A673 (cell line): ENCODE results near the gene OR13C9. TPM values are rescaled to one million over a fixed set of nuclear protein-coding genes. Genes with fewer than 3 reads are reported as not detected.
A peak's percentile ranks its signal among the peaks of the same experiment; 100 is the strongest.
"Not testable (repeated sequence)": the region's sequence is repeated elsewhere in the genome, so short reads cannot be mapped to it uniquely, and the experiment has no call there.

Source experiments
- BruUV-seq: library from RNA; stranded (reverse); fragments of 400-500 nt; replicated peaks from 2 replicates; lab custom pipeline; 2021; lab: Mats Ljungman, UMichigan
- CTCF ChIA-PET: fragments of 300-600 bp; sonication (Branson Sonifier 250); formaldehyde crosslinking; loops from one replicate; lab custom pipeline; 2022; ENCODE audit warnings: antibody characterized with exemption; lab: Charles Lee
- POLR2A ChIA-PET: fragments of 300-600 bp; sonication (Branson Sonifier 250); formaldehyde crosslinking; loops from one replicate; lab custom pipeline; 2022; ENCODE audit warnings: antibody characterized with exemption; ENCODE audit not compliant: low non-redundant PET; lab: Charles Lee
- DNase-seq: peaks from one replicate; pipeline ENCODE4 v3.0.0-alpha.2; 2015; ENCODE audit warnings: low spot score
- H3K27ac ChIP-seq: fragments of 200-600 bp; sonication (generic); 2 replicates; pipeline ENCODE4 v1.5.1; 2016; ENCODE audit warnings: mixed run types, low read depth, mild to moderate bottlenecking, mixed read lengths, antibody characterized with exemption, low read length; ENCODE audit not compliant: poor library complexity, severe bottlenecking
- H3K27me3 ChIP-seq: fragments of 200-600 bp; sonication (generic); replicated peaks from 2 replicates; pipeline ENCODE4 v1.6.1; 2017; ENCODE audit warnings: mixed run types, low read depth, mild to moderate bottlenecking, mixed read lengths, antibody characterized with exemption, low read length; ENCODE audit not compliant: insufficient read depth, poor library complexity
- H3K36me3 ChIP-seq: fragments of 200-600 bp; sonication (generic); 2 replicates; pipeline ENCODE4 v1.6.1; 2016; ENCODE audit warnings: mixed run types, mild to moderate bottlenecking, mixed read lengths, antibody characterized with exemption, low read length; ENCODE audit not compliant: insufficient read depth, poor library complexity, severe bottlenecking
- H3K4me1 ChIP-seq: fragments of 200-600 bp; sonication (generic); 2 replicates; pipeline ENCODE4 v1.6.1; 2017; ENCODE audit warnings: mixed run types, mild to moderate bottlenecking, mixed read lengths, antibody characterized with exemption, low read length; ENCODE audit not compliant: insufficient read depth, poor library complexity, severe bottlenecking
- H3K4me3 ChIP-seq: fragments of 200-600 bp; sonication (generic); 2 replicates; pipeline ENCODE4 v1.5.1; 2016; ENCODE audit warnings: low read depth, mixed run types, mild to moderate bottlenecking, mixed read lengths, low read length; ENCODE audit not compliant: poor library complexity, severe bottlenecking
- H3K9me3 ChIP-seq: fragments of 200-600 bp; sonication (generic); 2 replicates; pipeline ENCODE4 v1.6.1; 2016; ENCODE audit warnings: mixed run types, low read depth, mild to moderate bottlenecking, mixed read lengths, antibody characterized with exemption, low read length; ENCODE audit not compliant: poor library complexity, severe bottlenecking
- EZH2 ChIP-seq: fragments of 200-600 bp; sonication (generic); IDR thresholded peaks from 2 replicates; pipeline ENCODE4 v1.6.1; 2017; ENCODE audit warnings: borderline replicate concordance, low read depth, mild to moderate bottlenecking, mixed read lengths, antibody characterized with exemption, low read length; ENCODE audit not compliant: poor library complexity, severe bottlenecking
- intact Hi-C: fragments of 100-400 bp; cut with micrococcal nuclease; formaldehyde crosslinking; loops from one replicate; pipeline ENCODE4 v1.10.0; 2022; ENCODE audit not compliant: unreplicated experiment
- total RNA-seq: library from RNA; stranded (reverse); gene quantifications from 2 replicates; pipeline ENCODE4 v1.2.3, GENCODE V29; 2021
- TF ChIP-seq, protein P1 (sequence below): fragments of 300-800, 200-600 bp; sonication (generic); conservative IDR thresholded peaks from 2 replicates; pipeline ENCODE4 v1.5.1; 2017; ENCODE audit warnings: low read depth, mild to moderate bottlenecking, antibody characterized with exemption, low read length, moderate library complexity, mixed read lengths

The OR13C9 gene
- total RNA-seq, 1 experiment from 2014 or later: not detected

DNA sequence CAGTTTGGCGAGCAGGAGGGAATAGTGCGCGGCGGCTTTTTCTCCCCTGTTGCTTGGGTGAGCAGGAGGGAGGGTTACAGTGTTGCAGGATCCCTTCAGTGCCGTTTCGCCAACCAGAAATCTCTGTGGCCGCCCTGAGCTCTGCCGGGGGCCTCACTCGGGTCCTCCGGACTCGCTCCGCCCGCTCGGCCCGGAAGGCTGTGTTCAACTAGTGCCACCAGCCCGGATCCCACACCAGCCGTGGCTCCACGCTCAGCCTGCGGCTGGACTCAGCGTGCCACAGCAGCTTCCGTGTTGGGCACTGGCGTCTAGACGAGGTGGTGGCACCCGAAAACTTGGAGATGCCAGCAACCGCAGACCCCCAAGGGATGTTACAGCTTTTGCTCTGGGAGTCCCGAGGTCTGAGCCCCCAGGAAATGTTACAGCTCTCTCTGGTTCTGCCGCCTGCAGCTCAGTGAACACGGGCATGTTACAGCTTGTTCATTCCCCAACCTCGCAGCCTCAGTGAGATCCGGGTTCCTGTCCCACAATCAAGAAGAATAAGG is 16.0 kb upstream of the OR13C9 start:
- ChIA-PET POLR2A (no interaction called here), CTCF (no interaction called here)
- no TSS peak for BruUV-seq
- Histone ChIP-seq H3K27me3 (no peaks in the 10 kb centered on the region), H3K9me3 (peaks cover 7% of the 10 kb centered on the region), H3K36me3 (no peaks in the 10 kb centered on the region), H3K27ac (no peak overlapping the region), H3K4me3 (no peak overlapping the region), H3K4me1 (no peaks in the 10 kb centered on the region)
- no peak for DNase-seq
- TF ChIP-seq, protein P1, sequence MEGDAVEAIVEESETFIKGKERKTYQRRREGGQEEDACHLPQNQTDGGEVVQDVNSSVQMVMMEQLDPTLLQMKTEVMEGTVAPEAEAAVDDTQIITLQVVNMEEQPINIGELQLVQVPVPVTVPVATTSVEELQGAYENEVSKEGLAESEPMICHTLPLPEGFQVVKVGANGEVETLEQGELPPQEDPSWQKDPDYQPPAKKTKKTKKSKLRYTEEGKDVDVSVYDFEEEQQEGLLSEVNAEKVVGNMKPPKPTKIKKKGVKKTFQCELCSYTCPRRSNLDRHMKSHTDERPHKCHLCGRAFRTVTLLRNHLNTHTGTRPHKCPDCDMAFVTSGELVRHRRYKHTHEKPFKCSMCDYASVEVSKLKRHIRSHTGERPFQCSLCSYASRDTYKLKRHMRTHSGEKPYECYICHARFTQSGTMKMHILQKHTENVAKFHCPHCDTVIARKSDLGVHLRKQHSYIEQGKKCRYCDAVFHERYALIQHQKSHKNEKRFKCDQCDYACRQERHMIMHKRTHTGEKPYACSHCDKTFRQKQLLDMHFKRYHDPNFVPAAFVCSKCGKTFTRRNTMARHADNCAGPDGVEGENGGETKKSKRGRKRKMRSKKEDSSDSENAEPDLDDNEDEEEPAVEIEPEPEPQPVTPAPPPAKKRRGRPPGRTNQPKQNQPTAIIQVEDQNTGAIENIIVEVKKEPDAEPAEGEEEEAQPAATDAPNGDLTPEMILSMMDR: no peak
- TF ChIP-seq EZH2: no peak
- intact Hi-C loops: no loop called here

DNA sequence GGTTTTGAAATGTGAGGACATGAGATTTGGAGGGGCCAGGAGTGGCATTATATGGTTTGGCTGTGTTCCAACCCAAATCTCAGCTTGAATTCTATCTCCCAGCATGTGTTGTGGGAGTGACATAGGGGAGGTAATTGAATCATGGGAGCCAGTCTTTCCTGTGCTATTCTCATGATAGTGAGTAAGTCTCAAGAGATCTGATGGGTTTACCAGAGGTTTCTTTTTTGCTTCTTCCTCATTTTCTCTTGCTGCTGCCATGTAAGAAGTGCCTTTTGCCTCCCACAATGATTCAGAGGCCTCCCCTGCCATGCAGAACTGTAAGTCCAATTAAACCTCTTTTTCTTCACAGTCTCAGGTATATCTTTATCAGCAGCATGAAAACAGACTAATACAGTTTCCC is 8.0 kb upstream of the OR13C9 start:
- BruUV-seq, intact Hi-C loops, H3K9me3 ChIP-seq, CTCF ChIA-PET, H3K4me1 ChIP-seq, H3K27ac ChIP-seq, H3K4me3 ChIP-seq, H3K27me3 ChIP-seq, POLR2A ChIA-PET, H3K36me3 ChIP-seq: not testable (repeated sequence)
- peak; percentile 3 for DNase-seq

DNA sequence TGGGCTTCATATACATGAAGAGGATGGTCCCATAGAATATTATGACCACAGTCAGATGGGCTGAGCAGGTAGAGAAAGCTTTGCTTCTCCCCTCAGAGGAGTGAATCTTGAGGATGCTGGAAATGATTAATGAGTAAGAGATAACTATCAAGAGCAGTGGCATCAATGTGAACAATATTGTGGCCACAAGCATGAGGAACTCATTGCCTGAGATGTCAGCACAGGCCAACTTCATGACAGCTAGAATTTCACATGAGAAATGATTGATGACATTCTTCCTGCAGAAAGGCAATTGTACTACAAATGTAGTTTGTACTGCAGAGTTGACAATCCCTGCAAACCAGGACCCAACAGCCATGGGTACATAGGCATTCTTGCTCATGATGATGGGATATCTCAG is 586 bp downstream of the OR13C9 start:
- ChIA-PET POLR2A (no interaction called here), CTCF (no interaction called here)
- no peak overlapping the region for H3K4me3 ChIP-seq
- intact Hi-C loops: no loop called here
- H3K36me3 ChIP-seq: no peaks in the 10 kb centered on the region
- no peak overlapping the region for H3K27ac ChIP-seq
- no peaks in the 10 kb centered on the region for H3K4me1 ChIP-seq
- H3K27me3 ChIP-seq: no peaks in the 10 kb centered on the region
- TF ChIP-seq, protein P1: no peak
- TF ChIP-seq EZH2: no peak
- BruUV-seq: no TSS peak
- H3K9me3 ChIP-seq: no peaks in the 10 kb centered on the region
- no peak for DNase-seq

DNA sequence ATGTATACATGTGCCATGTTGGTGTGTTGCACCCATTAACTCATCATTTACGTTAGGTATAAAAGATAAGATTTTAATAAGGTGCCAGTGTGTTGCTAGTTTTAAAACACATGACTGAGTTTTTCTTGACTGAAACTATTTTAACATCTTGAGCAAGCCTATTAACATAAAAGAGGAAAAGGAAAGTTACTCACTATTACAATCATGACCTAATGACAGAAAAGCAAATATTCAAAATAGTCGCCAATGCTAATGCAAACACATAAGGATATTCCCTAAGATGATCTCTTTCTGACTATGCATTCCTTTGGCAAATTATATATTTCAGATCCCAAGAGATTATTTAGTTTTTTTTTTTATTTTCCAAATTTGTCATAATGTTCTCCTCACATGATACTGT is 6.8 kb downstream of the OR13C9 start:
- Histone ChIP-seq H3K36me3 (no peaks in the 10 kb centered on the region), H3K4me1 (no peaks in the 10 kb centered on the region), H3K4me3 (no peak overlapping the region), H3K27ac (no peak overlapping the region), H3K27me3 (no peaks in the 10 kb centered on the region), H3K9me3 (no peaks in the 10 kb centered on the region)
- intact Hi-C loops: no loop called here
- BruUV-seq: no TSS peak
- ChIA-PET POLR2A (no interaction called here), CTCF (no interaction called here)
- DNase-seq: no peak
- no peak for TF ChIP-seq EZH2
- TF ChIP-seq, protein P1: no peak
